SJCRH30 (cell line): Measurements from ENCODE around the gene CTF1. TPM values are rescaled to one million over a fixed set of nuclear protein-coding genes. Genes with fewer than 3 reads are reported as not detected.
"Not testable (repeated sequence)": the region's sequence is repeated elsewhere in the genome, so short reads cannot be mapped to it uniquely, and the experiment has no call there.

Source experiments
- DNase-seq, 2 experiments: peaks; one replicate each; pipeline ENCODE4 v3.0.0-alpha.2; 2015 to 2020
- H3K27ac ChIP-seq: fragments of 250-450 bp; sonication (Bioruptor Pico); 2 replicates; pipeline ENCODE4 v1.5.1; 2020; ENCODE audit warnings: mild to moderate bottlenecking, moderate library complexity
- H3K27me3 ChIP-seq: fragments of 250-450 bp; sonication (Bioruptor Pico); 2 replicates; pipeline ENCODE4 v1.5.1; 2020; ENCODE audit warnings: mild to moderate bottlenecking, moderate library complexity
- H3K36me3 ChIP-seq: fragments of 250-450 bp; sonication (Bioruptor Pico); 2 replicates; pipeline ENCODE4 v1.5.1; 2020; ENCODE audit warnings: mild to moderate bottlenecking, moderate library complexity
- H3K4me1 ChIP-seq: fragments of 250-450 bp; sonication (Bioruptor Pico); 2 replicates; pipeline ENCODE4 v1.5.1; 2020; ENCODE audit warnings: mild to moderate bottlenecking, moderate library complexity
- H3K4me3 ChIP-seq: fragments of 250-450 bp; sonication (Bioruptor Pico); 2 replicates; pipeline ENCODE4 v1.5.1; 2020; ENCODE audit warnings: mild to moderate bottlenecking, moderate library complexity
- H3K9me3 ChIP-seq: fragments of 250-450 bp; sonication (Bioruptor Pico); replicated peaks from 2 replicates; pipeline ENCODE4 v1.5.1; 2020; ENCODE audit warnings: mild to moderate bottlenecking, moderate library complexity
- total RNA-seq: library from RNA; depleted of rRNA; stranded (reverse); fragments of >200 nt; shearing (Covaris generic); gene quantifications from 2 replicates; pipeline ENCODE4 v1.2.3, GENCODE V29; 2014

The CTF1 gene
- total RNA-seq, 1 experiment from 2014 or later, result 1.4 TPM

DNA sequence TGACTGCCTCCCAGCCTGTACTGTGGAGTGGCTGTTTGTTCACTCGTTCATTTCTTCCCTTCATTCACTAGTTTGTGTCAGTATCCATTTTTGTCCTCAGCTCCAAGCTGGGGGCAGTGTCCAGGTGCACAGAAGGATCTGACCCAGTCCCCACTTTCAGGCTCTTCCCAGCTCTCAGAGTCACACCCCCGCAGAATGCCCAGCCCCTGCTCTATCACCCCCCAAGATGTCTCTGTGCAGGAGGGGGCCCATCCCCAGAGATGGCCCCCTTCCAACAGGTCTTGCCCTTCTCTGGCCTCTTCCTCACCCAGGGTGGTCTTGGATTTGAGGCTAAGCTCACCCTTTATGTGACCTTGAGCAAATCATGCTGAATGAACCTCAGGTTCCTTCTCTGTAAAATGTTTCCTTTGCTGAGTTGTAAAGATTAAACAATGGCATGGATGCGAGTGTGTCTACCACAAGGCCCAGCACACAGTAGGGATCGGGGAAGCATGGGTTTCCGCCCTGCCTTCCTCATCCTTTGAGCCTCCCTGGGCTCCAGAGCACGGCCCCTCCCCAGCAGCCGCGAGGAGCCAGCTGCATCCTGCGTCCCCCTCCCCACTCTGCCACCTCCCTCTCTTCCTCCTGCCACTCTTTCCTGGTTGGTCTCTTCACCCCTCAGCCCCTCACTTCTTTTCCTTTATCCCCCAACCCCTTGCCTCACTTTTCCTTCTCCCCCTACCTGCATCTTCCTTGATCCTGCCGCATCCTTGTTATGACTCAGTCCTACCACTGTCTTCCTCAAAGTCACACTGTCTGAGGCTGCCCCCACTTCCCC is 29.8 kb downstream of the CTF1 start:
- Histone ChIP-seq H3K4me3 (no peak overlapping the region), H3K36me3 (no peaks in the 10 kb centered on the region), H3K27me3 (no peaks in the 10 kb centered on the region), H3K4me1 (no peaks in the 10 kb centered on the region), H3K27ac (no peak overlapping the region), H3K9me3 (no peaks in the 10 kb centered on the region)
- DNase-seq, result no peak

- peaks cover 3% of the 10 kb centered on the region; the same call in 1 of the 2 replicates for H3K36me3 ChIP-seq
- H3K4me3 ChIP-seq, result no peak overlapping the region
- no peaks in the 10 kb centered on the region for H3K4me1 ChIP-seq
- H3K27me3 ChIP-seq, result no peaks in the 10 kb centered on the region
- DNase-seq, result no peak
- H3K27ac ChIP-seq, result no peak overlapping the region
- H3K9me3 ChIP-seq, result no peaks in the 10 kb centered on the region
These were observed 30.7 kb downstream of the CTF1 start for GRCh38 chr16:30926937-30927788.

- Histone ChIP-seq H3K4me3 (no peak overlapping the region), H3K4me1 (no peaks in the 10 kb centered on the region), H3K9me3 (no peaks in the 10 kb centered on the region), H3K27ac (no peak overlapping the region), H3K27me3 (no peaks in the 10 kb centered on the region), H3K36me3 (peaks cover 3% of the 10 kb centered on the region; the same call in 1 of the 2 replicates)
- peak; percentile 79 to 82 for DNase-seq
These were observed 31.5 kb downstream of the CTF1 start for GRCh38 chr16:30927789-30928378.

DNA sequence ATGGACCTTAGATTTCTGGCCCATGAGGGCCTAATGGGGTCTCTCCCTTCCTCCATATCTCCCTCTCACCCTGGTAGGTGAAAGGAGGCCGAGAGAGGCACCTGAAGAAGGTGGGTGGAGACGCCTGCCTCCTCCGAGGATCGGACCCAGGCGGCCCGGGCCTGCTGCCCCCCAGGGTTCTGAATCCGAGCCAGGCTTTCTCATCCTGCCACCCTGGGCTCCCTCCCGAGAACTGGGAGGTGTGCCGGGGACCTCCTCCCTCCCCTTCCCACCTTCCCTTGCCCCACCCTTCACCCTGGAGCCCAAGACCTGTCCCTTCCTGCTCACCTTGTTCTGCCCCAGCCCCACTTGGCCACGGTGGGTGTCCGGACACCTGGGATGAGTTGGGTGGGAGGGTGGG is 32.0 kb downstream of the CTF1 start:
- no peaks in the 10 kb centered on the region for H3K9me3 ChIP-seq
- H3K4me3 ChIP-seq, result no peak overlapping the region
- no peaks in the 10 kb centered on the region for H3K27me3 ChIP-seq
- no peaks in the 10 kb centered on the region for H3K4me1 ChIP-seq
- DNase-seq, result no peak
- no peak overlapping the region for H3K27ac ChIP-seq
- H3K36me3 ChIP-seq, result peaks cover 7% of the 10 kb centered on the region; the same call in 1 of the 2 replicates

DNA sequence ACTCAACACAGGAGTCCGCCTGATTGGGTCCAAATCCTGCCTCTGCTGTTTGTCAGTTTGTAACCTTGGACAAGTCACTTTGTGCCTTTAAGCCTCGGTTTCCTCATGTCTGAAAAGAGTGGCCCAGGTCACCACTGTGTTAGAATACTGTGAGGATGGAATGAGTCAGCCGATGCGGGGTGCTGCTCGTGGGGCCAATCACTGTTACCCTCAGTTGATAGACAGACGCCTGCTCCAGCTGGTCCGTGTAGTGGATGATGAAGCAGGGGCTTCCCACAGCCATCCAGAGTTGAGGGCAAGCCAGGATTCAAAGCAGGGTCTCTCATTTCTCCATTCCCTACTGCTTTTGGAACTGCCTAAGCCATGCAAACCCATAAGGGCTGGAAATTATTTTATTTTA is 32.8 kb downstream of the CTF1 start:
- Histone ChIP-seq H3K36me3 (peaks cover 8% of the 10 kb centered on the region; the same call in 1 of the 2 replicates), H3K4me3 (no peak overlapping the region), H3K4me1 (no peaks in the 10 kb centered on the region), H3K27me3 (no peaks in the 10 kb centered on the region), H3K27ac (no peak overlapping the region), H3K9me3 (no peaks in the 10 kb centered on the region)
- DNase-seq, result no peak

DNA sequence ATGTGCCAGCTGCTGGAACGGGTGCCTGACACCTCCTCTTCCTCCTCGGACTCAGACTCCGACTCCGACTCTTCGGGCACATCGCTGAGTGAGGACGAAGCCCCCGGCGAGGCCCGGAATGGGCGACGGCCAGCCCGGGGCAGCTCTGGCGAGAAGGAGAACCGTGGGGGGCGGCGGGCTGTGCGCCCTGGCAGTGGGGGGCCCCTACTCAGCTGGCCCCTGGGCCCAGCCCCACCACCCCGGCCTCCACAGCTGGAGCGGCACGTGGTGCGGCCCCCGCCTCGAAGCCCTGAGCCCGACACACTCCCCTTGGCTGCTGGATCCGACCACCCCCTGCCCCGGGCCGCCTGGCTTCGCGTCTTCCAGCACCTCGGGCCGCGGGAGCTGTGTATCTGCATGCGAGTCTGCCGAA is 33.8 kb downstream of the CTF1 start:
- no peaks in the 10 kb centered on the region for H3K4me1 ChIP-seq
- peaks cover 8% of the 10 kb centered on the region; the same call in 1 of the 2 replicates for H3K36me3 ChIP-seq
- no peak overlapping the region for H3K27ac ChIP-seq
- H3K27me3 ChIP-seq, result no peaks in the 10 kb centered on the region
- H3K9me3 ChIP-seq, result no peaks in the 10 kb centered on the region
- no peak overlapping the region for H3K4me3 ChIP-seq
- no peak for DNase-seq

DNA sequence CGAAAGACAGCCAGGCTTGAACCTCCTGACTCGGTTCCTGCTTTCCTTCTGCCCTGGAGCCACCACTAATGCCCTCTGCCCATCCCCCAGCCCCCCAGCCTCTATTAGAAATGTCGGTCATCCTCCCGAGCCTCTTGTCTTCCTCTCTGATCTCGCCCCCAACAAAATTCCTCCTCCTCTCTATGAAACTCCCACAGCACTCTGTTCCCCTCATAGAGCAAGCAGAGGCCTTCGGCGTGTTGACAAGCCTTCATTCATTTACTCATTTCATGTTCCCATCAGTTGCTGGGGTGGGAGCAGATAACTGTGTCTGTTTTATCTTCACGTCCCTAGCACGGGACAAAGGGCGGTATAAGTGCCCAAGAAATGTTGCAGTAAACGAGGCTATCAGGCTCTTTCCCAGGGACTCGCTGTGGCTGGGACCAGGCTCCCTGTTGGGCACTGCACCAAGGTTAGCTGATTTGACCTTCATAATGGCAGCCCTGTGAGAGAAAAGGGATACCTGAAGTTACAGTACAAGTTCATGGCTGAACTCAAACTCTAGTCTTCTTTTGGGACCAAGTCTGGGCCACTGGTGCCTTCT is 34.7 kb downstream of the CTF1 start:
- no peak for DNase-seq
- H3K9me3 ChIP-seq, result no peaks in the 10 kb centered on the region
- H3K27me3 ChIP-seq, result no peaks in the 10 kb centered on the region
- no peak overlapping the region for H3K4me3 ChIP-seq
- no peak overlapping the region for H3K27ac ChIP-seq
- peaks cover 8% of the 10 kb centered on the region; the same call in 1 of the 2 replicates for H3K36me3 ChIP-seq
- H3K4me1 ChIP-seq, result no peaks in the 10 kb centered on the region

- Histone ChIP-seq H3K4me3 (no peak overlapping the region), H3K36me3 (peaks cover 8% of the 10 kb centered on the region; the same call in 1 of the 2 replicates), H3K27me3 (no peaks in the 10 kb centered on the region), H3K4me1 (no peaks in the 10 kb centered on the region), H3K9me3 (no peaks in the 10 kb centered on the region), H3K27ac (no peak overlapping the region)
- DNase-seq, result peak; percentile 59 to 66
These were observed 38.6 kb downstream of the CTF1 start for GRCh38 chr16:30934827-30935557.

DNA sequence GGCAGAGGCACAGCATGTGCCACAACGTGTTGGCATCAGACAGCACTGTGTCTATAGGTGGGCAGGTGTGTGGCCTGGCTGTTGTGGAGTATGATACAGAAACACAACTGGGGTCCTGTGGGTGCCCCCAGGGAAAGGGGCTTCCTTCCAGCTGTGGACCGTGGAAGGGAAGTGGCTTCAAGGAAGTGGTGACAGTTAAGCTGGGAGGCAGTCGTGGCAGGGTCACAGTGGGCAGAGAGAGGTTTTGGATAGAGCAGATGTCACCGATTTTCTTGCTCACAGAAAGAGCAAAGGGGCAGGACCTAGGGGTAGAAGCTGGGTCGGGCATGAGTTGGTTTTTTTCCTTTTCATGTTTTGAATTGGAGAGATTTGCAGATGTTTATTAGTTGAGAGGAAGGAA is 41.3 kb downstream of the CTF1 start:
- H3K27me3 ChIP-seq, result no peaks in the 10 kb centered on the region
- no peak for DNase-seq
- no peaks in the 10 kb centered on the region for H3K9me3 ChIP-seq
- no peak overlapping the region for H3K27ac ChIP-seq
- H3K36me3 ChIP-seq, result peaks cover 15% of the 10 kb centered on the region; the same call in 1 of the 2 replicates
- H3K4me3 ChIP-seq, result no peak overlapping the region
- H3K4me1 ChIP-seq, result 0 out of 2 replicates have a peak, but pooled peaks cover 3% of the 10 kb centered on the region

DNA sequence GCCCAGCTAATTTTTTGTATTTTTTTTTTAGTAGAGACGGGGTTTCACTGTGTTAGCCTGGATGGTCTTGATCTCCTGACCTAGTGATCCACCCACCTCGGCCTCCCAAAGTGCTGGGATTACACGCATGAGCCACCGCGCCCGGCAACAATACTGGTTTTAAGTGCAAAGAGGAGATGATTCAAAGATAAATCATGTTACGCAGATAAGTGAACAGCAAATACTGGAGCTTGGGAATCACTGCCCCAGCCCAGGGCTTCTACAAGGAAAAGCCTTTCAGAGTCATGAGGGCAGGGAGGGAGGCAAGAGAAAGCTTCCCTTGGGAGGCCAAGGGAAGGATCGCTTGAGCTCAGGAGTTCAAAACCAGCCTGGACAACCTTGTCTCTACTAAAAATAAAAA is 43.2 kb downstream of the CTF1 start:
- not testable (repeated sequence) for H3K4me1 ChIP-seq, H3K9me3 ChIP-seq, H3K27ac ChIP-seq, H3K4me3 ChIP-seq, DNase-seq, H3K27me3 ChIP-seq
- H3K36me3 ChIP-seq, result peaks cover 21% of the 10 kb centered on the region

- no peaks in the 10 kb centered on the region for H3K27me3 ChIP-seq
- peaks cover 22% of the 10 kb centered on the region for H3K36me3 ChIP-seq
- no peaks in the 10 kb centered on the region for H3K9me3 ChIP-seq
- 0 out of 2 replicates have a peak, but pooled peaks cover 3% of the 10 kb centered on the region for H3K4me1 ChIP-seq
- peak; percentile 72 to 82 for DNase-seq
- H3K4me3 ChIP-seq, result no peak overlapping the region
- H3K27ac ChIP-seq, result no peak overlapping the region
These were observed 45.4 kb downstream of the CTF1 start for GRCh38 chr16:30941600-30942425.

DNA sequence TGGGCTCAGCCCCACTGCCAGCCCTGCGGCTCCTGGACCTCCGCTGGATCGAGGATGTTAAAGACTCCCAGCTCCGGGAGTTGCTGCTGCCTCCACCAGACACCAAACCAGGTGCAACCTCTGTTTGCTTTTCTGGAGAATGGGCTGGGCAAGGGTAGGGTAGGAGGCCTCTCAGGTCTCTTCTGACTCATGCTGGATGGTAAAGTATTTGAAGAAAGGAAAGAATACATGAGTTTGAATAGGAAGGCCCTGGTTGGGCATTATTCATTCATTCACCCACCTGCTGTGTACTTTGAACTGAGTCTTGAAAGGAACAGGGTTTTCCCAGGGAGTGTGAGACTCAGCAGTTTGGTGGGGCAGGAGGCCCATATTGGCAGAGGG is 46.0 kb downstream of the CTF1 start:
- DNase-seq, result no peak
- Histone ChIP-seq H3K4me1 (0 out of 2 replicates have a peak, but pooled peaks cover 3% of the 10 kb centered on the region), H3K36me3 (peaks cover 22% of the 10 kb centered on the region), H3K9me3 (no peaks in the 10 kb centered on the region), H3K27me3 (no peaks in the 10 kb centered on the region), H3K4me3 (no peak overlapping the region), H3K27ac (no peak overlapping the region)

DNA sequence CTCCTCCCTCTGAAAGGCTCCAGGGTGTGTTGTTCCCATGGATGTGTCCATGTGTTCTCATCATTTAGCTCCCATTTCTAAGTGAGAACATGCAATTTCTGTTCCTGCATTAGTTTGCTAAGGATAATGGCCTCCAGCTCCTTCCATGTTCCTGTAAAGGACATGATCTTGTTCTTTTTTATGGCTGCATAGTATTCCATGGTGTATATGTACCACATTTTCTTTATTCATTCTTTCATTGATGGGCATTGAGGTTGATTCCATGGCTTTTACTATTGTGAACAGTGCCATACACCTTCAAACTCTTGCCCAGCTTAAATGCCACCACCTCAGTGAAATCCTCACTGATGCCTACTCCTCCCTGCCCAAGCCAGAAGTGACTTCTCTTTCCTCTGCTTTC is 47.9 kb downstream of the CTF1 start:
- peaks cover 22% of the 10 kb centered on the region for H3K36me3 ChIP-seq
- no peak for DNase-seq
- H3K4me3 ChIP-seq, result no peak overlapping the region
- H3K27ac ChIP-seq, result no peak overlapping the region
- H3K9me3 ChIP-seq, result no peaks in the 10 kb centered on the region
- peaks cover 3% of the 10 kb centered on the region; the same call in 1 of the 2 replicates for H3K4me1 ChIP-seq
- no peaks in the 10 kb centered on the region for H3K27me3 ChIP-seq
